Stimulated activated naive CD4-positive, alpha-beta T cell treated with Interleukin-2 at 50 U/mL for 16 hours (primary cell): ENCODE results near the gene ESPNL.
"Not testable (repeated sequence)": the region's sequence is repeated elsewhere in the genome, so short reads cannot be mapped to it uniquely, and the experiment has no call there.

Experiments used
- DNase-seq: peaks from one replicate; lab custom pipeline; 2025; lab: John Stamatoyannopoulos, UW

Gene ESPNL

GRCh38 chr2:238159071-238159539 lies 59.0 kb downstream of the ESPNL start:
- no peak for DNase-seq

GRCh38 chr2:238159661-238160205 lies 59.6 kb downstream of the ESPNL start:
- DNase-seq: no peak

GRCh38 chr2:238160206-238161129 lies 60.3 kb downstream of the ESPNL start:
- DNase-seq: no peak

- no peak for DNase-seq
Observed at GRCh38 chr2:238161291-238162051, 61.3 kb downstream of the ESPNL start.

- no peak for DNase-seq
Observed at GRCh38 chr2:238162251-238162845, 62.2 kb downstream of the ESPNL start.

GRCh38 chr2:238162846-238163441 lies 62.8 kb downstream of the ESPNL start:
- DNase-seq: no peak

- DNase-seq: no peak
Observed at GRCh38 chr2:238163481-238164198, 63.5 kb downstream of the ESPNL start.

- no peak for DNase-seq
Observed at GRCh38 chr2:238164906-238165287, 64.8 kb downstream of the ESPNL start.

- no peak for DNase-seq
Observed at GRCh38 chr2:238165288-238165921, 65.3 kb downstream of the ESPNL start.

GRCh38 chr2:238166391-238167343 lies 66.5 kb downstream of the ESPNL start:
- no peak for DNase-seq

- DNase-seq: no peak
Observed at GRCh38 chr2:238167344-238167715, 67.2 kb downstream of the ESPNL start.

GRCh38 chr2:238167761-238168160 lies 67.6 kb downstream of the ESPNL start:
- DNase-seq: no peak

- no peak for DNase-seq
Observed at GRCh38 chr2:238168196-238169047, 68.3 kb downstream of the ESPNL start.

- DNase-seq: no peak
Observed at GRCh38 chr2:238169048-238169707, 69.0 kb downstream of the ESPNL start.

- no peak for DNase-seq
Observed at GRCh38 chr2:238169708-238170251, 69.6 kb downstream of the ESPNL start.

GRCh38 chr2:238170386-238171071 lies 70.4 kb downstream of the ESPNL start:
- no peak for DNase-seq

GRCh38 chr2:238171072-238171431 lies 70.9 kb downstream of the ESPNL start:
- DNase-seq: not testable (repeated sequence)
